HG03139 (cell line): ENCODE data around the gene APOO.
"Not testable (repeated sequence)": the region's sequence is repeated elsewhere in the genome, so short reads cannot be mapped to it uniquely, and the experiment has no call there.

ENCODE experiments used
- ATAC-seq: cut with Tn5 transposase; IDR thresholded peaks from one replicate; pipeline ENCODE4 v1.9.1; 2021; ENCODE audit not compliant: unreplicated experiment

APOO gene

DNA sequence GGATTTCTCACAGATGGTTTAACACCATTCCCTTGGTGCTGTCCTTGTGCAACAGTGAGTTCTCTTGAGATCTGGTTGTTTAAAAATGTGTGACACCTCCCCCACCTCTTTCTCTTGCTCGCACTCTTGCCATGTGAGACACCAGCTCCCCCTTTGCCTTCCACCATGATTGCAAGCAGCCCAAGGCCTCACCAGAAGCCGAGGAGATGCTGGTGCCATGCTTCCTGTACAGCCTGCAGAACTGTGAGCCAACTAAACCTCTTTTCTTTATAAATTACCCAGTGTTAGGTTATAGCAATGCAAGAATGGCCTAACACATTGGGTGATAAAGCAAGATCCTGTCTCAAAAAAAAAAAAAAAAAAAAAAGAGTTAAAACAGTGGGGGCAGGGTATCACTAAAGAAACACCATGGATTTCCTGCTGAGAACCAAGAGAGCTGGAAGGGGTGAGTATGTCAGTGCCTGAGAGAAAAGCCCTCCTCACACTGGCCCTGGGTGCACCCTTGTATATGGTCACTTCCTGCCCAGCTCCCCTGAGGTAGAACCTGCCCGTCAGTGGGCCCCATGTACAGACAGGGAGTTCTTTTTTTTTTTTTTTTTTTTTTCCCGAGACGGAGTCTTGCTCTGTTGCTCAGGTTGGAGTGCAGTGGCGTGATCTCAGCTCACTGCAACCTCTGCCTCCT, 46.4 kb downstream of the APOO start:
- ATAC-seq: no peak

DNA sequence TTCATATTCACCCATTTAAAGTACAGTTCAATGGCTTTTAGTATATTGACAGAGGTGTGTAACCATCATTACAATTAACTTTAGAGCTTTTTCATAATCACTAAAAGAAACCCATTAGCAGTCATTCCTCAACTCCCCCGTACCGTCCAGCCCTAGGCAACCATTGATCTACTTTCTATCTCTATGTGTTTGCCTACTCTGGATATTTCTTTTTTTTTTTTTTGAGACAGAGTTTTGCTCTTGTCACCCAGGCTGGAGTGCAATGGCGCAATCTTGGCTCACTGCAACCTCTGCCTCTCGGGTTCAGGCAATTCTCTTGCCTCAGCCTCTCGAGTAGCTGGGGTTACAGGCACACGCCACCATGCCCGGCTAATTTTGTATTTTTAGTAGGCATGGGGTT, 48.5 kb downstream of the APOO start:
- ATAC-seq: not testable (repeated sequence)

DNA sequence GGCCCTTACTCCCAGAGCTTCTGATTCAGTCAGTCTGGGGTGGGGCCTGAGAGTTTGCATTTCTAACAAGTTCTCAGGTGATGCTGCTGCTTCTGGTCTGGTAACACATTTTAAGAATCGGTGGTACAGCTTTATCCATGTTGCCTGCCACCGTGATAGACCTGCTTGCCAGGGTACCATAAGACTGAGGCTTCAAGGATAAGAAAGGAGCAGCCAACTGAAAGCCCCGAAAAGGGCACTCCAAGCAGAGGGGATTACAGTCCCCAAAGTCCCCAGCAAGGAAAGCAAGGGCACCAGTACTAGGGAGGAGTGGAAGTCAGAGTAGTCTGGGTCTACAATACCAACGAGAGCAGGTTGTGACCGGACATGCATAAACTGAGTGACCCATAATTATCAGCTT, 49.8 kb downstream of the APOO start:
- ATAC-seq: no peak

DNA sequence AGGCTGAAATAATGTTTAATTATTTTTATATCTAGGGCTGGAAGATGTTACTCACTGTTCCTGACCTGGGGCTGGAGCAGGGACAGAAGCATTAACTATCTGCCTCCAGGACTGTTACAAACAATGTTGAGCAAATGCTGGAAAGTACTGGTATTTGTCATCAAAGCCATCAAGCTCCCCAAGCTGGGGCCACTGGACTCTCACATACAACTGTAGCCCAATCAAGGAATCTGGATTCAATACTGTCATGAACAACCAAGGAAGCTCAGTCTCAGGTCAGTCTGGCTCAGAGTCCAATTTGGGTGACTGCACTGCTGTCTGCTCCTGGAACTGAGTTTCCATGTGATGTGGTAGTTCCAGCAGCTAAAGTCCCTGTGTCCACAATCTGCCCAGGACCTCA, 50.4 kb downstream of the APOO start:
- no peak for ATAC-seq

DNA sequence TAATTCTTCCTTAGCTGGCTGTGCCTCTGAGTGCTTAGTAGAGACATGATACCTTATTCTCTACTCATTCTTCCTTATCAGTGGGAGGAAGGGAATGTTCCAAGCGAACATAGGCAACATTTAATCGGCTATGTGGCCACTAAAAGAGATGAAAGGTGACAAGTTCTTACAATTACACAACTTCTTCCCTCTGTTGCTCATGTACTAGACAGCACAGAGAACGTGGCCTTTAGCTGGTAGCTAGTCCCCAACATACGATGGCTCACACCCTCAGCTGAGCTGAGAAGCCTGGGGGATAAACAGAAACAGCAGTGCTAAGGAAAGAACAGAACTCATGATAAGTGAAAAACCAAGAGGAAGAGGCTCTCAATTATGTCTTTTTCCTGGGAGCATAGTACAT, 52.2 kb downstream of the APOO start:
- ATAC-seq: no peak

DNA sequence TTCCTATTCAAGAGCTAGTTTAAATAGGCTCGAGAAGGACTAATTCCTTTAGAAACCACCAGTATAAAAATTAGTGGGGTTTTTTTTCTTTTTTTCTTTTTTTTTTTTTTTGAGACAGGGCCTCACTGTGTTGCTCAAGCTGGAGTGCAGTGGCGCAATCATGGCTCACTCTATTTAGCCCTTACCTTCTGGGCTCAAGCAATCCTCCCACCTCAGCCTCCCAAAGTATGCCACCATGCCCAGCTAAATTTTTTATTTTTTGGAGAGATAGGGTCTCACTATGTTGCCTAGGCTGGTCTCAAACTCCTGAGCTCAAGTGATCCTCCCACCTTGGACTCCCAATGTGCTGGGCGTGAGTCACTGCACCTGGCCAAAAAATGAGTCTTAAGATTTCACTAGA, 52.8 kb downstream of the APOO start:
- ATAC-seq: no peak

DNA sequence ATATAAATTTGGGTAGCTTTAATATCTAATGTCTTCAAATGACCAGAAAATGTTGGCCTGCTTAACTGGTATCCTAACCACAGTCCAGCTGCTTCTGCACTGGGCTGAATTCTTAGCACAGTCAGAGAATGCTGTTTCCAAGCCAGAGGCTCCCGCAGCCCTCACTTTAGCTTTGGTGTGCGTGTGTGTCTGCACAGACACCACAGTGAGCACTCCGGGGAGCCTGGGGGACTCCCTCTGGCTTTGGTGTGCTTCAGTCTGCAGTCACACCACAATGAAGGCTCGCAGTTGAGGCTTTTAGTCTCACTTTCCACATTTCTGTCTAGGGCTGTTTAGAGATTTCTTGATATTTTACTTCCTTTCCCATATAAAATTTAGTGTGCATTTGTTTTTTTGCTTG, 53.6 kb downstream of the APOO start:
- no peak for ATAC-seq

DNA sequence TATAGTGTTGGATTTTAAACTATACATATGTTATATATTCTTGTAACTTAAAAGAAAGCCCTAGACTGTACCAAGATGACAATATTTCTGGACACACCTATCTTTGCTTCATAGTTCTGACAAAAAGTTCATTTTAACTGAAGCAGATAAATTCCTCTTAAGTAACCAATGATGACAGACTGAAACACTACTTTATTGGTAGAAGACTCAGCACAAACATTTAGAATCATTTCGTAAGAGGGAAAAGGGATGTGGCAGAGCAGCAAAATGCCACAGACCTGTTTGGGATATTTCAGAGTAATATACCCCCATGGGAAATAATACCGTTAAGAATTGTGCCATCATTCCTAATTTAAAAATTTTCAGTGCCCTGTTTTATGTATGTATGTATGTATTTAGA, 56.2 kb downstream of the APOO start:
- no peak for ATAC-seq

DNA sequence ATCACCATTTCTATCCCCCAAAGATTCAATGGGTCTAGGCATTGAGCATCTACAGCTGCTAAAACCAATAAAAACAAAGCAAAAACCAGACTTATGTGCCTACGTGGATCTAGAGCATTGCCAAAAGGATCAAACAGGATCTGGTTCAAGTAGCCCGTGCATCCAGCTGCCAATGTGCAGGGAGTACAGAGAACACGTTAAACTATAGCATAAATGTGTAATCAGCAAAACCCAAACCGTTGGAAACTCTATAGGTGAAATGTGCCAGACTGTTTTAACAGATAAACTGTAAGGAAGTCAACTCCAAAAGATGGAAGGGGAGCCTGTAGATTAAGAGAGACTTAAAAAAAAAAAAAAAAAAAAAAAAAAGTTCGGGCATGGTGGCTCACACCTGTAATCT, 58.5 kb downstream of the APOO start:
- no peak for ATAC-seq

DNA sequence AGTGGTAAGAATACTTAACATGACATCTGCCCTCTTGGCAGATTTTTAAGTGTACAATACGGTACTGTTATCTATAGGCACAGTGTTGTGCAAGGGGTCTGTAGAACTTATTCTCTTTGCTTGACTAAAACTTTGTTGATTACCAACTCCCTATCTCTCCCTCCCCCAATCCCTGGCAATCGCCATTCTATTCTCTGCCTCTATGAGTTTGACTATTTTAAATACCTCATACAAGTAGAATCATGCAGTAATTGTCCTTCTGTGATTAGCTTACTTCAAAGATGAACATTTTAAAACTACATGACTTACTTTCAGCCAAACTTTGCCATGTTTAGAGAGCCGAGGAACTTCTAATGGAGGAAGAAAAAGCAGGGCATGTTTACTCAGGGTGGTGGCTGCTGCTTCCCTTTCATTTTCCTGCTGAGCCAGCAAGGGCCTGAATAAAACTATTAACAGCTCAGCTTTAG, 62.4 kb downstream of the APOO start:
- ATAC-seq: no peak

DNA sequence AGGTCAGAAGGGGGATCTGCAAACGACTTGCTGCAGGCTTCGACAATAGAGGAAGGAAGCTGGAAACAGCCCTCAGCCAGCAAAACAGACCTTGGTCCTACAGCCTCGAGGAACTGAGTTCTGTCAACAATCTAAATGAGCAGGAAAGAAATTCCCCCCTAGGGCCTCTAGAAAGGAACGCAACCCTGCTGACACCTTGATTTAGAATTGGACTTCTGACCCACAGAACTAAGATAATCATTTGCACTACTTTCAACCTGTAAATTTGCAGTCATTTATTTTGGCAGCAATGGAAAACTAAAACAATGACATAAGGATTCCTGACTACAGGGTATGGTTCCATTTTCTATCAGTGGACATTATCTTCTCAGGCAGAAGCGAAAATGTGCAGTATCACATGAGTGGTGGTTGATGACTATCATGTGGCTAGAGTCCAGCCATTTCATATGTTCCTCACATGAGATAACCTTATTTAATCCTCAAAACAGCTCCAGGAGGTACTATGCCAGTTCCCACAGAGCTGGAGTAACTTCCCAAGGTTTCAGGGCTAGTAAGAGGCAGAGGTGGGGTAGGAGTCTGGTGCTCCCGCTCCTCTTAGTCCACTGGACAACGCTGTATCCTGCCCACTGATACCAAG, 63.1 kb downstream of the APOO start:
- no peak for ATAC-seq

DNA sequence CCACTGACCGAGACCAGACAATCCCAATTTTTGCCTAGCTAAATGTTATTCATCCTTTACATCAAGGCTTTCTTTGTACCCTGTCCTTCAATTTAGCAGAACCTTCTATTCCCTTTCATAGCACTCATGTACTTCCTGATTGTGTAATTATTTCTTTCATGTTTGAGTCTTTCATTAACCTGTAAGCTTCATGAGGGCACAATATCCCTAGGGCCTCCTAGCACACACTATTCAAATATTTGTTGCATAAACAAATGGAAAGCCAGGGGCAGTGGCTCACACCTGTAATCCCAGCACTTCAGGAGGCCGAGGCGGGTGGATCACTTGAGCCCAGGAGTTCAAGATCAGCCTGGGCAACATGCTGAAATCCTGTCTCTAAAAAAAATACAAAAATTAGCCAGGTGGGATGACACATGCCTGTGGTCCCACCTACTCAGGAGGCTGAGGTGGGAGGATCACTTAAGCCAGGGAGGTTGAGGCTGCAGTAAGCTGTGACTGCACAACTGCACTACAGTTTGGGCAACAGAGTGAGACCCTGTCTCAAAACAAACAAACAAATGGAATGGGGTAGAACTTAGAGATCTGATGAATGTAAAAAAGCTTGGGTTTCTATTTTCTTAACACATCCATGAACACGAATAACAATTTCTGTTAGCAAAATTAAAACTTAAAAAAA, 65.8 kb downstream of the APOO start:
- ATAC-seq: no peak

DNA sequence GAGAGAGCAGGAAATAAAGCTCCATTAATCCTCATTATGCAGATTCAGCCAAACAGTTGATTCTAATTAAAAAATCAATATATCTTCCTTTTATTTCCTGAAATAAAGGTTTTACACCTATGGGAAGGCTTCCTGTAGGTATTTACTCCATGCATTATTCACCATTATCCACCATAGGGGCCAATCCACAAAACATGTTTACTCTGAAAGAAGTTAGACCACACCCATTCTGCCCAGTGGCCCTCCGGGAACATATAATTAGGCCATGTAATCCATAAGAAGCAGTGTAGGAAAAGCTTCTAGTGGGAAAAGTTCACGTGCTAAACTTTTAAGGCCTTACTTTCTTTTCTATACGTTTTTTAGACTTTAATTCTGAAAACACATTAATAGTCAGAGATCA, 67.1 kb downstream of the APOO start:
- no peak for ATAC-seq

DNA sequence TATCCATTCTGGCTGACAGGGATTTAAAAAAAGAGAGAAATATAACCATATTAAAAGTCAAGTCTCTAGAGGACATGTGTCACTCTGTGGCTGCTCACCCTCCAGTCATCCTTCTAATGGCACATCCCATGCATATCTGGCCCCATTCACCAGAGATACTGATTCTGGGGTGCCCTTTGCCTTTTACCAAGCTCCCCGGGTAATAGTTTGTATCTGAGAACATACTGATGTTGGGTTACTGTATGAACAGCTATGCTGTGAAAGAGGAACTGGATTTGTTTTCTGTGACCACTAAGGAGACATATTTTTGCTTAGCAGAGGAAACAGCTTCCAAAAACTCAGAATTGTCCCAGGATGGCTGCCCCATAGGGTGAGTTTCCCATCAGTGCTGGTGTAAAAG, 68.8 kb downstream of the APOO start:
- ATAC-seq: no peak

DNA sequence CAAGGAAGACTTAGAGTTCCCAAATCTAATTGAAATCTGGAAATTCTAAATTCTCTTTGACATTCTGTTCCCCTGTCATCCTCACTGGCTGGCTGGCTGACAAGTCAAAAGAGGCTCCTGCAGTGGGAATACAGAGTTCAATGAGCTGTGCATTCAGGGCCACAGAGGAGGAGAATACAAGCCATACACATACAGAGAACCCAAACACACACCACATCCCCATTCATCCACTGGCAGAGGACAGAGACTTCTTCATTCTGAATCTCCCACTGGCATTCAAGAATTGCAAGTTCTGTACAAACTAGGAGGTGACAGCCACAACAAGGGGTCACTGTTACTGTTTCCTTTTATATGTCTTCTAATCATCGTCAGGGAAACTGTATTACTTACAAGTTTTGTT, 75.0 kb downstream of the APOO start:
- ATAC-seq: no peak

DNA sequence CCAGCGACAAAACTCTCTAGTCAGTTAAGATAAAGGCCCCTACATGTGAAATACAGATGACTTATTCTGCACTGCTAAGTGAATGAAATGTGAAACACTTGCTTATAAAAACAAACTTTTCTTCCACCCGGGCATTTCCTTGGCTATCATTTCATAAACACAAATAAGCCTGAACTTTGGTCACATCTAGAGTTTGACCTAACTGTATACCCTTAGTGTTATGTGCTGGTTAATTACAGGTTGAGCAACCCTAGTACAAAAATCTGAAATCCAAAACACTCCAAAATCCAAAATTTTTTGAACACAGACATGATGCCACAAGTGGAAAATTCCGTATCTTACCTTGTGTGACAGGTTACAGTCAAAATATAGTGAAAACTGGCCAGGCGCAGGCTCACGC, 78.9 kb downstream of the APOO start:
- ATAC-seq: no peak

DNA sequence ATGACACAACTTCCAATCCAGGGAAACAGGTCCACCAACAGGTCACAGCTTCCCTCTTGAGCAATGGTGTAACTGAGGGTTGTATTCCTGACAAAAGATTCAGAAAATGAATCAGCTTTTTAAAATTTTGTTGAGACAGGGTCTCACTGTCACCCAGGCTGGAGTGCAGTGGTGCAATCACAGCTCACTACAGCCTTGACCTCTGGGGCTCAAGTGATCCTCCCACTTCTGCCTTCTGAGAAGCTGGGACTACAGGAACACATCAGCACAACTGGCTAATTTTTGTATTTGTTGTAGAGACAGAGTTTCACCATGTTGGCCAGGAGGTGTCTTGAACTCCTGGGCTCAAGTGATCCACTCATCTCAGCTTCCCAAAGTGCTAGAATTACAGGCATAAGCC, 81.1 kb downstream of the APOO start:
- ATAC-seq: no peak

DNA sequence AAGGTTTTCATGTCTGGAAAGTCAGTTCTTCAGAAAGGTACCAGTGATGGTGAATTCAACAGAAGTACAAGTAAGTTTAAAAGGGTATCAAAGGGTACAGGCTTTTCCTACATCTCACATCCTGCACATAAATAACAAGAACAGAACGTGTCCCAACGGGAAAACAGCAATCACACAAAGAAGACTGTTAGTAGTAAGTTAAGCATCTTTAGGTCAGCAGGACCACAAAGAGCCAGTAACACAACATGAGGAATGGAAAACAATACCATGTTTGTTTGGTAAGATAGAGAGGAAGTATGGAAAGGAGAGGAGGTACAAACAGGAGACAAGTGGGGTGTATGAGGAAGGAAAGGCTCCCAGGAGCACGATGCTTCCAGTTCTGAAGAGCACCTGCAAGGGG, 81.5 kb downstream of the APOO start:
- no peak for ATAC-seq

DNA sequence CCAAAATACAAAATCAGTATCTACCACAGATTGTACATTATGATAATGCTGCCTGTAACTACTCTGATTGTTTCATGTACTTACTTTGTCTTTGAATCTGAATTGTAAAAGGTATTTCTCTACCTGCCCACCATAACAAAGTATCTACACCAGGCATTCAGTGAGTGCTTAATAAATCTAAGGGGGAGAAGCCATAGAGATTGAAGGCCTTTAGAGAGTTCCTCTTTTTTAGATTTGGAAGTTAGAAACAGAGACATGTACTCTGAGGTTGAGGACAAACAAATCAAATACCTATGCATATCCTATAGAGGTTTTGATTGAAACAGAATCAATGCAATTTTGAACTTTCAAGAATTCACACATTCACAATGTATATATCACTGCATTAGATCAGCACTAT, 82.1 kb downstream of the APOO start:
- ATAC-seq: no peak

DNA sequence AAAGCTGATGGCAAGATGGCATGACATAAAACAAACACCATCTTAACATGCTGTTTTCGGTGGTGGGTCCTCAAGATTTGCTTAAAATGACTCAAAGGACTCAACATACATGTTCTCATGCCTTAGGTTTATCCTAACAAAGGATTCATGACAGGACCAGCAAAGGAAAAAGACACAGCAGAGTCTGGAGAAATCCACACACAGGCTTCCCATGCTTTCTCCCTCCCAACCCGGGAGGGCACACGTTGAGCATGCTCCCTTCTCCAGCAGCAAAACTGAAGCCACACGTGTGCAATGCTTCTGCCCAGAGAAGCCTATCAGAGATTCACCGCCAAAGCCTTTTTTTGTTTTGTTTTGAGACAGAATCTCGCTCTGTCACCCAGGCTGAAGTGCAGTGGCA, 84.9 kb downstream of the APOO start:
- ATAC-seq: no peak

DNA sequence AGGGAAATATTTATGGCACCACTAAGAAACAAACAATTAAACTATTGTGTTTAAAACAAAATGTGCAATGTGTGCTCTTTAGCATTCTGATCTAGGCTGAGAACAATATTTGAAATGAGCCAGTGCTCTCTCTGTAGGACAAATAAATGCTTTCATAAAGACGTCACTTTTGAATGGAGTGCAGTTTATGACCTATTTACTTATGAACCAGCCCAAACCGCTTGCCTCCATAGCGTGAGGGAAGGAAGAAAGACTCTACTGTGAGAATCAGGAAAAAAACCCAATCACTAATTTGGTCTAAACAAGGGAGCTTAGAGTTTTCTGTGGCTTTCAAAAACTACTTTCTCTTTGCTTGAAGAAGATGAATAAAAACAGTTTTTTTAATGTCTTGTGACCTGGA, 85.3 kb downstream of the APOO start:
- no peak for ATAC-seq

DNA sequence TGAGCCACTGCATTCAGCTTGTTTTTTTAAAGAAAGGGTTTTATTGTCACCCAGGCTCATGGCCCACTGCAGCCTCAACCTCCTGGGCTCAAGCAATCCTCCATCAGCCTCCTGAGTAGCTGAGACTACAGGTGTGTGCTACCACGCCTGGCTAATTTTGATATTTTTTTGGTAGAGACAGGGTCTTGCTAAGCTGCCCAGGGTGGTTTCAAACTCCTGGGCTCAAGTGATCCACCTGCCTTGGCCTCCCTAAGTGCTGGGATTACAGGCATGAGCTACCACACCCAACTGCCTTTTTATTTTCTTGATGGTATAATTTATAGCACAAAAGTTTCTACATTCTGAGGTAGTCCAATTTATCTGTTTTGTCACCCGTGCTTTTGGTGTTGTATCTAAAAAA, 85.9 kb downstream of the APOO start:
- no peak for ATAC-seq
